C4-2B (cell line): ENCODE measurements around the gene HDAC4.

Experiments
- CTCF ChIP-seq: fragments of 450-650 bp; conservative IDR thresholded peaks from 2 replicates; pipeline ENCODE4 v1.5.1; 2017; ENCODE audit warnings: mild to moderate bottlenecking
- ZFX ChIP-seq: fragments of 450-650 bp; IDR thresholded peaks from 2 replicates; pipeline ENCODE4 v1.6.1; 2017

- TF ChIP-seq CTCF (no peak), ZFX (no peak)
Measured at GRCh38 chr2:239103125-239104098, 297.4 kb downstream of the HDAC4 start.
